GM23338 (cell line): ENCODE measurements around the gene TSHZ3. TPM values are rescaled to one million over a fixed set of nuclear protein-coding genes. Genes with fewer than 3 reads are reported as not detected.

Experiments used
- ATAC-seq: fragments of 200-7000 bp; cut with Tn5 transposase; 3 replicates; pipeline ENCODE4 v1.9.1; 2020
- DNase-seq: peaks from one replicate; pipeline ENCODE4 v3.0.0-alpha.2; 2015; ENCODE audit warnings: low spot score
- H2AFZ ChIP-seq: fragments of 200-600 bp; sonication (generic); 2 replicates; pipeline ENCODE4 v1.8.0; 2016; ENCODE audit warnings: antibody characterized with exemption, mild to moderate bottlenecking, moderate library complexity
- H3F3A ChIP-seq: fragments of 200-600 bp; sonication (generic); replicated peaks from 2 replicates; pipeline ENCODE4 v1.8.0; 2017; ENCODE audit warnings: antibody characterized with exemption, mixed run types, low read depth
- H3K27ac ChIP-seq: fragments of 200-600 bp; sonication (generic); 2 replicates; pipeline ENCODE4 v1.6.1; 2016; ENCODE audit warnings: low read depth
- H3K27me3 ChIP-seq: fragments of 200-600 bp; sonication (generic); 2 replicates; pipeline ENCODE4 v1.8.0; 2016; ENCODE audit warnings: mild to moderate bottlenecking, mixed run types, moderate library complexity; ENCODE audit not compliant: insufficient read depth
- H3K36me3 ChIP-seq: fragments of 200-600 bp; sonication (generic); 2 replicates; pipeline ENCODE4 v1.8.0; 2016; ENCODE audit warnings: mild to moderate bottlenecking; ENCODE audit not compliant: insufficient read depth
- H3K4me1 ChIP-seq: fragments of 200-600 bp; sonication (generic); 2 replicates; pipeline ENCODE4 v1.8.0; 2016; ENCODE audit warnings: mild to moderate bottlenecking, moderate library complexity; ENCODE audit not compliant: insufficient read depth
- H3K4me2 ChIP-seq: fragments of 200-600 bp; sonication (generic); 2 replicates; pipeline ENCODE4 v1.7.1; 2017; ENCODE audit warnings: mixed run types
- H3K4me3 ChIP-seq: fragments of 200-600 bp; sonication (generic); 2 replicates; pipeline ENCODE4 v1.6.1; 2016; ENCODE audit warnings: mixed run types
- H3K79me2 ChIP-seq: fragments of 200-600 bp; sonication (generic); replicated peaks from 2 replicates; pipeline ENCODE4 v1.8.0; 2017; ENCODE audit warnings: mild to moderate bottlenecking; ENCODE audit not compliant: insufficient read depth
- H3K9me2 ChIP-seq: fragments of 200-600 bp; sonication (generic); 2 replicates; pipeline ENCODE4 v1.8.0; 2017; ENCODE audit not compliant: insufficient read depth
- H4K20me1 ChIP-seq: fragments of 200-600 bp; sonication (generic); replicated peaks from 2 replicates; pipeline ENCODE4 v1.8.0; 2017; ENCODE audit warnings: mild to moderate bottlenecking; ENCODE audit not compliant: insufficient read depth
- H3K27ac Mint-ChIP-seq: 2 replicates; pipeline ENCODE4 v1.8.0; 2020; ENCODE audit warnings: inconsistent platforms, mild to moderate bottlenecking, moderate library complexity, mixed read lengths
- H3K27me3 Mint-ChIP-seq: 3 replicates; pipeline ENCODE4 v1.8.0; 2022; ENCODE audit warnings: low read depth, mild to moderate bottlenecking, moderate library complexity, mixed read lengths, inconsistent platforms; ENCODE audit not compliant: insufficient read depth, poor library complexity
- H3K36me3 Mint-ChIP-seq: 3 replicates; pipeline ENCODE4 v1.8.0; 2021; ENCODE audit warnings: low read depth, mild to moderate bottlenecking, inconsistent platforms, moderate library complexity, mixed read lengths
- H3K4me1 Mint-ChIP-seq: 3 replicates; pipeline ENCODE4 v1.8.0; 2020; ENCODE audit warnings: mild to moderate bottlenecking, inconsistent platforms, mixed read lengths
- H3K4me3 Mint-ChIP-seq: 3 replicates; pipeline ENCODE4 v1.8.0; 2021; ENCODE audit warnings: moderate library complexity, mild to moderate bottlenecking, inconsistent platforms, mixed read lengths
- H3K9me3 Mint-ChIP-seq: 3 replicates; pipeline ENCODE4 v1.8.0; 2020; ENCODE audit warnings: moderate library complexity, mild to moderate bottlenecking, inconsistent platforms, mixed read lengths
- CREB1 ChIP-seq: fragments of 250-450 bp; sonication (Bioruptor Pico); IDR thresholded peaks from 2 replicates; pipeline ENCODE4 v1.5.0; 2020; ENCODE audit warnings: low read depth, mild to moderate bottlenecking, moderate library complexity
- EZH2 ChIP-seq: fragments of 200-600 bp; sonication (generic); IDR thresholded peaks from one replicate; pipeline ENCODE4 v1.8.0; 2017; ENCODE audit warnings: antibody characterized with exemption, mild to moderate bottlenecking, low read depth; ENCODE audit not compliant: unreplicated experiment
- EZH2phosphoT487 ChIP-seq: fragments of 200-600 bp; sonication (generic); IDR thresholded peaks from one replicate; pipeline ENCODE4 v1.8.1; 2018; ENCODE audit warnings: antibody characterized with exemption; ENCODE audit not compliant: unreplicated experiment
- JUNB ChIP-seq: IDR thresholded peaks from one replicate; pipeline ENCODE4 v1.6.1; 2016; ENCODE audit warnings: antibody characterized with exemption; ENCODE audit not compliant: unreplicated experiment
- NANOG ChIP-seq: IDR thresholded peaks from 2 replicates; pipeline ENCODE4 v1.6.1; 2016; ENCODE audit warnings: antibody characterized with exemption, borderline replicate concordance
- POLR2AphosphoS5 ChIP-seq: IDR thresholded peaks from 2 replicates; pipeline ENCODE4 v1.6.1; 2016; ENCODE audit warnings: antibody characterized with exemption, low read depth
- STAT1 ChIP-seq: IDR thresholded peaks from one replicate; pipeline ENCODE4 v1.6.1; 2016; ENCODE audit warnings: antibody characterized with exemption; ENCODE audit not compliant: unreplicated experiment
- ZNF114 ChIP-seq: fragments of 250-450 bp; sonication (Bioruptor Pico); IDR thresholded peaks from 2 replicates; pipeline ENCODE4 v1.5.0; 2020; ENCODE audit warnings: mild to moderate bottlenecking, moderate library complexity
- ZNF331 ChIP-seq: fragments of 250-450 bp; sonication (Bioruptor Pico); IDR thresholded peaks from 2 replicates; pipeline ENCODE4 v1.5.0; 2020; ENCODE audit warnings: low read depth, mild to moderate bottlenecking, moderate library complexity
- polyA plus RNA-seq: library from polyadenylated mRNA; unstranded; fragments of >200 nt; fragmentation: Nextera tagmentation; extraction: Ambion mirVana; gene quantifications from 2 replicates; pipeline ENCODE4 v1.2.1, GENCODE V29; 2016
- total RNA-seq: library from RNA; depleted of rRNA; stranded (reverse); fragments of >200 nt; shearing (Covaris generic); gene quantifications from 2 replicates; pipeline ENCODE4 v1.2.3, GENCODE V29; 2014
- TF ChIP-seq, protein P1 (sequence below): IDR thresholded peaks from 2 replicates; pipeline ENCODE4 v1.6.1; 2016; ENCODE audit warnings: antibody characterized with exemption
- TF ChIP-seq, protein P2 (sequence below): IDR thresholded peaks from one replicate; pipeline ENCODE4 v1.6.1; 2018; ENCODE audit warnings: antibody characterized with exemption; ENCODE audit not compliant: unreplicated experiment
- TF ChIP-seq, protein P3 (sequence below): fragments of 250-450 bp; sonication (Bioruptor Pico); IDR thresholded peaks from 2 replicates; pipeline ENCODE4 v1.5.0; 2020; ENCODE audit warnings: mild to moderate bottlenecking, moderate library complexity
- TF ChIP-seq, protein P4 (sequence below), 2 experiments: fragments of 200-600 bp in 1 of 2; sonication (generic) in 1 of 2; conservative IDR thresholded peaks; 2 replicates each; pipeline versions ENCODE4 v1.5.1 to v1.6.1; 2016 to 2017; ENCODE audit warnings: antibody characterized with exemption in 2 of 2, low read depth in 2 of 2, mild to moderate bottlenecking in 2 of 2, moderate library complexity in 1 of 2

Gene TSHZ3
- total and polyA plus RNA-seq, 2 experiments from 2014 or later = 3.8 to 8.9 TPM

DNA sequence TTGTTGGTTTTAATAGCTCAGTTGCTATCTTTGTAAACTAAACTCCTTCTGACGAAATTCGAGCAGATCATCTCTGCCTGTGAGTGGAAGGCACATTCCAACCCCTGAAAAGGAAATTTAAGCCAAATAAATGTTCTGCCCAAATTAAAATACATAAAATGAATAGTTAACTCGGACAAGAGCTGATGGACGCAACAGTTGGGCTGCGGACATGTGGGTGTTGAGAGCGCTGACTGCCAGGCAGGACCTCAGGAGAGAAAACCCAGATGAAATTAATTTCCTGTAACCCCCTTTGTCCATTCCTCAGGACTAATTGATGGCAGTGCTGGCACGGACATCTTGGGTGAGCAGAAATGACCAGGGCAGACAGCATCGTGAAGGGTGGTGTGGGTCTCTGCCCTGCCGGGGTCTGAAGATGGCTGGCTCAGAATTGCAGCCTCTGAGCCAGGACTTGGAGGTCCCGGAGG lies 86.5 kb downstream of the TSHZ3 start:
- Histone ChIP-seq H3K36me3 (no peaks in the 10 kb centered on the region), H3K4me1 (no peaks in the 10 kb centered on the region; the same call in 1 of the 2 replicates), H3K4me2 (no peak overlapping the region), H2AFZ (peak overlapping the region; percentile 11; the same call in 1 of the 2 replicates), H3K79me2 (no peaks in the 10 kb centered on the region), H3F3A (no peaks in the 10 kb centered on the region), H3K9me2 (peaks cover 4% of the 10 kb centered on the region; the same call in 1 of the 2 replicates), H3K27ac (no peak overlapping the region), H3K27me3 (no peaks in the 10 kb centered on the region), H4K20me1 (no peaks in the 10 kb centered on the region), H3K4me3 (no peak overlapping the region)
- DNase-seq = no peak
- H3K4me3 Mint-ChIP-seq = no peak overlapping the region
- TF ChIP-seq, protein P1, sequence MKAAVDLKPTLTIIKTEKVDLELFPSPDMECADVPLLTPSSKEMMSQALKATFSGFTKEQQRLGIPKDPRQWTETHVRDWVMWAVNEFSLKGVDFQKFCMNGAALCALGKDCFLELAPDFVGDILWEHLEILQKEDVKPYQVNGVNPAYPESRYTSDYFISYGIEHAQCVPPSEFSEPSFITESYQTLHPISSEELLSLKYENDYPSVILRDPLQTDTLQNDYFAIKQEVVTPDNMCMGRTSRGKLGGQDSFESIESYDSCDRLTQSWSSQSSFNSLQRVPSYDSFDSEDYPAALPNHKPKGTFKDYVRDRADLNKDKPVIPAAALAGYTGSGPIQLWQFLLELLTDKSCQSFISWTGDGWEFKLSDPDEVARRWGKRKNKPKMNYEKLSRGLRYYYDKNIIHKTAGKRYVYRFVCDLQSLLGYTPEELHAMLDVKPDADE = no peak
- TF ChIP-seq EZH2 (no peak), POLR2AphosphoS5 (no peak), JUNB (no peak), NANOG (no peak), EZH2phosphoT487 (no peak), ZNF331 (CRISPR knock-in tag) (no peak), STAT1 (no peak), CREB1 (CRISPR knock-in tag) (no peak), ZNF114 (no peak)
- TF ChIP-seq, protein P2, sequence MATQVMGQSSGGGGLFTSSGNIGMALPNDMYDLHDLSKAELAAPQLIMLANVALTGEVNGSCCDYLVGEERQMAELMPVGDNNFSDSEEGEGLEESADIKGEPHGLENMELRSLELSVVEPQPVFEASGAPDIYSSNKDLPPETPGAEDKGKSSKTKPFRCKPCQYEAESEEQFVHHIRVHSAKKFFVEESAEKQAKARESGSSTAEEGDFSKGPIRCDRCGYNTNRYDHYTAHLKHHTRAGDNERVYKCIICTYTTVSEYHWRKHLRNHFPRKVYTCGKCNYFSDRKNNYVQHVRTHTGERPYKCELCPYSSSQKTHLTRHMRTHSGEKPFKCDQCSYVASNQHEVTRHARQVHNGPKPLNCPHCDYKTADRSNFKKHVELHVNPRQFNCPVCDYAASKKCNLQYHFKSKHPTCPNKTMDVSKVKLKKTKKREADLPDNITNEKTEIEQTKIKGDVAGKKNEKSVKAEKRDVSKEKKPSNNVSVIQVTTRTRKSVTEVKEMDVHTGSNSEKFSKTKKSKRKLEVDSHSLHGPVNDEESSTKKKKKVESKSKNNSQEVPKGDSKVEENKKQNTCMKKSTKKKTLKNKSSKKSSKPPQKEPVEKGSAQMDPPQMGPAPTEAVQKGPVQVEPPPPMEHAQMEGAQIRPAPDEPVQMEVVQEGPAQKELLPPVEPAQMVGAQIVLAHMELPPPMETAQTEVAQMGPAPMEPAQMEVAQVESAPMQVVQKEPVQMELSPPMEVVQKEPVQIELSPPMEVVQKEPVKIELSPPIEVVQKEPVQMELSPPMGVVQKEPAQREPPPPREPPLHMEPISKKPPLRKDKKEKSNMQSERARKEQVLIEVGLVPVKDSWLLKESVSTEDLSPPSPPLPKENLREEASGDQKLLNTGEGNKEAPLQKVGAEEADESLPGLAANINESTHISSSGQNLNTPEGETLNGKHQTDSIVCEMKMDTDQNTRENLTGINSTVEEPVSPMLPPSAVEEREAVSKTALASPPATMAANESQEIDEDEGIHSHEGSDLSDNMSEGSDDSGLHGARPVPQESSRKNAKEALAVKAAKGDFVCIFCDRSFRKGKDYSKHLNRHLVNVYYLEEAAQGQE = no peak
- TF ChIP-seq, protein P3, sequence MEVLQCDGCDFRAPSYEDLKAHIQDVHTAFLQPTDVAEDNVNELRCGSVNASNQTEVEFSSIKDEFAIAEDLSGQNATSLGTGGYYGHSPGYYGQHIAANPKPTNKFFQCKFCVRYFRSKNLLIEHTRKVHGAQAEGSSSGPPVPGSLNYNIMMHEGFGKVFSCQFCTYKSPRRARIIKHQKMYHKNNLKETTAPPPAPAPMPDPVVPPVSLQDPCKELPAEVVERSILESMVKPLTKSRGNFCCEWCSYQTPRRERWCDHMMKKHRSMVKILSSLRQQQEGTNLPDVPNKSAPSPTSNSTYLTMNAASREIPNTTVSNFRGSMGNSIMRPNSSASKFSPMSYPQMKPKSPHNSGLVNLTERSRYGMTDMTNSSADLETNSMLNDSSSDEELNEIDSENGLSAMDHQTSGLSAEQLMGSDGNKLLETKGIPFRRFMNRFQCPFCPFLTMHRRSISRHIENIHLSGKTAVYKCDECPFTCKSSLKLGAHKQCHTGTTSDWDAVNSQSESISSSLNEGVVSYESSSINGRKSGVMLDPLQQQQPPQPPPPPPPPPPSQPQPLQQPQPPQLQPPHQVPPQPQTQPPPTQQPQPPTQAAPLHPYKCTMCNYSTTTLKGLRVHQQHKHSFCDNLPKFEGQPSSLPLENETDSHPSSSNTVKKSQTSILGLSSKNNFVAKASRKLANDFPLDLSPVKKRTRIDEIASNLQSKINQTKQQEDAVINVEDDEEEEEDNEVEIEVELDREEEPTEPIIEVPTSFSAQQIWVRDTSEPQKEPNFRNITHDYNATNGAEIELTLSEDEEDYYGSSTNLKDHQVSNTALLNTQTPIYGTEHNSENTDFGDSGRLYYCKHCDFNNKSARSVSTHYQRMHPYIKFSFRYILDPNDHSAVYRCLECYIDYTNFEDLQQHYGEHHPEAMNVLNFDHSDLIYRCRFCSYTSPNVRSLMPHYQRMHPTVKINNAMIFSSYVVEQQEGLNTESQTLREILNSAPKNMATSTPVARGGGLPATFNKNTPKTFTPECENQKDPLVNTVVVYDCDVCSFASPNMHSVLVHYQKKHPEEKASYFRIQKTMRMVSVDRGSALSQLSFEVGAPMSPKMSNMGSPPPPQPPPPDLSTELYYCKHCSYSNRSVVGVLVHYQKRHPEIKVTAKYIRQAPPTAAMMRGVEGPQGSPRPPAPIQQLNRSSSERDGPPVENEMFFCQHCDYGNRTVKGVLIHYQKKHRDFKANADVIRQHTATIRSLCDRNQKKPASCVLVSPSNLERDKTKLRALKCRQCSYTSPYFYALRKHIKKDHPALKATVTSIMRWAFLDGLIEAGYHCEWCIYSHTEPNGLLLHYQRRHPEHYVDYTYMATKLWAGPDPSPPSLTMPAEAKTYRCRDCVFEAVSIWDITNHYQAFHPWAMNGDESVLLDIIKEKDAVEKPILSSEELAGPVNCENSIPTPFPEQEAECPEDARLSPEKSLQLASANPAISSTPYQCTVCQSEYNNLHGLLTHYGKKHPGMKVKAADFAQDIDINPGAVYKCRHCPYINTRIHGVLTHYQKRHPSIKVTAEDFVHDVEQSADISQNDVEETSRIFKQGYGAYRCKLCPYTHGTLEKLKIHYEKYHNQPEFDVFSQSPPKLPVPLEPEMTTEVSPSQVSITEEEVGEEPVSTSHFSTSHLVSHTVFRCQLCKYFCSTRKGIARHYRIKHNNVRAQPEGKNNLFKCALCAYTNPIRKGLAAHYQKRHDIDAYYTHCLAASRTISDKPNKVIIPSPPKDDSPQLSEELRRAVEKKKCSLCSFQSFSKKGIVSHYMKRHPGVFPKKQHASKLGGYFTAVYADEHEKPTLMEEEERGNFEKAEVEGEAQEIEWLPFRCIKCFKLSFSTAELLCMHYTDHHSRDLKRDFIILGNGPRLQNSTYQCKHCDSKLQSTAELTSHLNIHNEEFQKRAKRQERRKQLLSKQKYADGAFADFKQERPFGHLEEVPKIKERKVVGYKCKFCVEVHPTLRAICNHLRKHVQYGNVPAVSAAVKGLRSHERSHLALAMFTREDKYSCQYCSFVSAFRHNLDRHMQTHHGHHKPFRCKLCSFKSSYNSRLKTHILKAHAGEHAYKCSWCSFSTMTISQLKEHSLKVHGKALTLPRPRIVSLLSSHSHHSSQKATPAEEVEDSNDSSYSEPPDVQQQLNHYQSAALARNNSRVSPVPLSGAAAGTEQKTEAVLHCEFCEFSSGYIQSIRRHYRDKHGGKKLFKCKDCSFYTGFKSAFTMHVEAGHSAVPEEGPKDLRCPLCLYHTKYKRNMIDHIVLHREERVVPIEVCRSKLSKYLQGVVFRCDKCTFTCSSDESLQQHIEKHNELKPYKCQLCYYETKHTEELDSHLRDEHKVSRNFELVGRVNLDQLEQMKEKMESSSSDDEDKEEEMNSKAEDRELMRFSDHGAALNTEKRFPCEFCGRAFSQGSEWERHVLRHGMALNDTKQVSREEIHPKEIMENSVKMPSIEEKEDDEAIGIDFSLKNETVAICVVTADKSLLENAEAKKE (CRISPR knock-in tag) = no peak
- TF ChIP-seq, protein P4, sequence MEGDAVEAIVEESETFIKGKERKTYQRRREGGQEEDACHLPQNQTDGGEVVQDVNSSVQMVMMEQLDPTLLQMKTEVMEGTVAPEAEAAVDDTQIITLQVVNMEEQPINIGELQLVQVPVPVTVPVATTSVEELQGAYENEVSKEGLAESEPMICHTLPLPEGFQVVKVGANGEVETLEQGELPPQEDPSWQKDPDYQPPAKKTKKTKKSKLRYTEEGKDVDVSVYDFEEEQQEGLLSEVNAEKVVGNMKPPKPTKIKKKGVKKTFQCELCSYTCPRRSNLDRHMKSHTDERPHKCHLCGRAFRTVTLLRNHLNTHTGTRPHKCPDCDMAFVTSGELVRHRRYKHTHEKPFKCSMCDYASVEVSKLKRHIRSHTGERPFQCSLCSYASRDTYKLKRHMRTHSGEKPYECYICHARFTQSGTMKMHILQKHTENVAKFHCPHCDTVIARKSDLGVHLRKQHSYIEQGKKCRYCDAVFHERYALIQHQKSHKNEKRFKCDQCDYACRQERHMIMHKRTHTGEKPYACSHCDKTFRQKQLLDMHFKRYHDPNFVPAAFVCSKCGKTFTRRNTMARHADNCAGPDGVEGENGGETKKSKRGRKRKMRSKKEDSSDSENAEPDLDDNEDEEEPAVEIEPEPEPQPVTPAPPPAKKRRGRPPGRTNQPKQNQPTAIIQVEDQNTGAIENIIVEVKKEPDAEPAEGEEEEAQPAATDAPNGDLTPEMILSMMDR (conservative IDR thresholded peaks at IDR 0.05; ENCODE audit: low read depth in 2 of 2) = no peak
- no peak overlapping the region for H3K27ac Mint-ChIP-seq
- peaks cover 25% of the 10 kb centered on the region for H3K4me1 Mint-ChIP-seq
- H3K36me3 Mint-ChIP-seq = no peaks in the 10 kb centered on the region; the same call in 2 of the 3 replicates
- peaks cover 5% of the 10 kb centered on the region for H3K27me3 Mint-ChIP-seq
- ATAC-seq = no peak
- H3K9me3 Mint-ChIP-seq = no peaks in the 10 kb centered on the region
